ENCODE data around the gene OR7C1.
A peak's percentile ranks its signal among the peaks of the same experiment; 100 is the strongest.
"Not testable (repeated sequence)": the region's sequence is repeated elsewhere in the genome, so short reads cannot be mapped to it uniquely, and the experiment has no call there.

OR7C1 gene

GRCh38 chr19:14768001-14768400 lies 67.0 kb downstream of the OR7C1 start:
- H3K27ac ChIP-seq (ENCODE audit: poor library complexity, severe bottlenecking), result no peak overlapping the region
- H3K27me3 ChIP-seq (ENCODE audit: insufficient read depth, poor library complexity, severe bottlenecking), result no peaks in the 10 kb centered on the region
- no peak for TF ChIP-seq CTCF (IDR thresholded peaks at IDR 0.05; ENCODE audit: poor library complexity, severe bottlenecking)
- ATAC-seq (ENCODE audit: low read depth), result no peak
- peak; percentile 21 for DNase-seq (ENCODE audit: low spot score)
- H3K4me3 ChIP-seq (ENCODE audit: severe bottlenecking), result no peak overlapping the region
- H3K9me3 ChIP-seq (ENCODE audit: severe bottlenecking), result no peaks in the 10 kb centered on the region
- H3K36me3 ChIP-seq (ENCODE audit: low read depth), result no peaks in the 10 kb centered on the region
- no peaks in the 10 kb centered on the region for H3K4me1 ChIP-seq (ENCODE audit: insufficient read depth, poor library complexity, severe bottlenecking)

GRCh38 chr19:14767466-14767971 lies 67.5 kb downstream of the OR7C1 start:
- DNase-seq (ENCODE audit: low spot score), result peak; percentile 9

GRCh38 chr19:14765841-14766240 lies 69.1 kb downstream of the OR7C1 start:
- H3K36me3 ChIP-seq (ENCODE audit: low read depth); H3K4me3 ChIP-seq (ENCODE audit: severe bottlenecking); H3K27me3 ChIP-seq (ENCODE audit: insufficient read depth, poor library complexity, severe bottlenecking); H3K9me3 ChIP-seq (ENCODE audit: severe bottlenecking); H3K27ac ChIP-seq (ENCODE audit: poor library complexity, severe bottlenecking); H3K4me1 ChIP-seq (ENCODE audit: insufficient read depth, poor library complexity, severe bottlenecking); ATAC-seq (ENCODE audit: low read depth): not testable (repeated sequence)
- DNase-seq (ENCODE audit: low spot score), result peak; percentile 15

More at GRCh38 chr19:14767466-14767971, 67.5 kb downstream of the OR7C1 start:
- ATAC-seq (ENCODE audit: low read depth), result no peak
- H3K36me3 ChIP-seq (ENCODE audit: low read depth), result no peaks in the 10 kb centered on the region
- no peak overlapping the region for H3K27ac ChIP-seq (ENCODE audit: poor library complexity, severe bottlenecking)
- no peak for TF ChIP-seq CTCF (IDR thresholded peaks at IDR 0.05; ENCODE audit: poor library complexity, severe bottlenecking)
- no peaks in the 10 kb centered on the region for H3K9me3 ChIP-seq (ENCODE audit: severe bottlenecking)
- H3K4me3 ChIP-seq (ENCODE audit: severe bottlenecking), result no peak overlapping the region
- H3K27me3 ChIP-seq (ENCODE audit: insufficient read depth, poor library complexity, severe bottlenecking), result no peaks in the 10 kb centered on the region
- no peaks in the 10 kb centered on the region for H3K4me1 ChIP-seq (ENCODE audit: insufficient read depth, poor library complexity, severe bottlenecking)

- H3K36me3 ChIP-seq (ENCODE audit: low read depth); H3K27me3 ChIP-seq (ENCODE audit: insufficient read depth, poor library complexity, severe bottlenecking); H3K27ac ChIP-seq (ENCODE audit: poor library complexity, severe bottlenecking); H3K9me3 ChIP-seq (ENCODE audit: severe bottlenecking); DNase-seq (ENCODE audit: low spot score); H3K4me1 ChIP-seq (ENCODE audit: insufficient read depth, poor library complexity, severe bottlenecking); ATAC-seq (ENCODE audit: low read depth); H3K4me3 ChIP-seq (ENCODE audit: severe bottlenecking): not testable (repeated sequence)
These were observed 69.6 kb downstream of the OR7C1 start for GRCh38 chr19:14765403-14765802.

- no peaks in the 10 kb centered on the region for H3K36me3 ChIP-seq (ENCODE audit: low read depth)
- ATAC-seq (ENCODE audit: low read depth), result no peak
- H3K4me3 ChIP-seq (ENCODE audit: severe bottlenecking), result no peak overlapping the region
- DNase-seq (ENCODE audit: low spot score), result peak; percentile 29
- H3K4me1 ChIP-seq (ENCODE audit: insufficient read depth, poor library complexity, severe bottlenecking), result no peaks in the 10 kb centered on the region
- H3K27me3 ChIP-seq (ENCODE audit: insufficient read depth, poor library complexity, severe bottlenecking), result no peaks in the 10 kb centered on the region
- H3K27ac ChIP-seq (ENCODE audit: poor library complexity, severe bottlenecking), result no peak overlapping the region
- H3K9me3 ChIP-seq (ENCODE audit: severe bottlenecking), result no peaks in the 10 kb centered on the region
- no peak for TF ChIP-seq CTCF (IDR thresholded peaks at IDR 0.05; ENCODE audit: poor library complexity, severe bottlenecking)
These were observed 70.6 kb downstream of the OR7C1 start for GRCh38 chr19:14764401-14764800.

GRCh38 chr19:14763497-14764145 lies 71.4 kb downstream of the OR7C1 start:
- no peak for ATAC-seq (ENCODE audit: low read depth)
- Histone ChIP-seq H3K27ac (ENCODE audit: poor library complexity, severe bottlenecking) (no peak overlapping the region), H3K9me3 (ENCODE audit: severe bottlenecking) (no peaks in the 10 kb centered on the region), H3K36me3 (ENCODE audit: low read depth) (no peaks in the 10 kb centered on the region), H3K4me3 (ENCODE audit: severe bottlenecking) (no peak overlapping the region), H3K27me3 (ENCODE audit: insufficient read depth, poor library complexity, severe bottlenecking) (no peaks in the 10 kb centered on the region), H3K4me1 (ENCODE audit: insufficient read depth, poor library complexity, severe bottlenecking) (no peaks in the 10 kb centered on the region)
- no peak for TF ChIP-seq CTCF (IDR thresholded peaks at IDR 0.05; ENCODE audit: poor library complexity, severe bottlenecking)
- no peak for DNase-seq (ENCODE audit: low spot score)
